Stomach (tissue), 4 donors: ENCODE measurements around the gene ELOVL7.

Experiments used
- CTCF ChIP-seq, 7 experiments: fragments of 450-650 bp in 4 of 7; fragments of 200-600 bp in 3 of 7; sonication (generic) in 3 of 7; IDR thresholded peaks; one replicate each; pipeline ENCODE4 v1.5.1; 2016 to 2019; ENCODE audit warnings: antibody characterized with exemption in 7 of 7, control low read depth in 2 of 7, mild to moderate bottlenecking in 1 of 7
- EP300 ChIP-seq: sonication (generic); formaldehyde crosslinking; IDR thresholded peaks from one replicate; pipeline ENCODE4 v1.6.1; 2017; ENCODE audit warnings: antibody characterized with exemption

- TF ChIP-seq CTCF (IDR thresholded peaks at IDR 0.05), result no peak
- no peak for TF ChIP-seq EP300
Measured at GRCh38 chr5:60827201-60827600, 16.9 kb downstream of the ELOVL7 start.
